ENCODE data around the gene CUX1.

GRCh38 chr7:101853684-101854083 is 36.3 kb downstream of the CUX1 start:
- TF ChIP-seq EZH2 (IDR thresholded peaks at IDR 0.05; ENCODE audit: low read length, missing control alignments) = no peak
- TF ChIP-seq CTCF (conservative IDR thresholded peaks at IDR 0.05 in 1 of 2, IDR thresholded peaks at IDR 0.05 in 1 of 2; ENCODE audit: low read depth in 1 of 2, low read length in 2 of 2) = no peak

Data from fibroblast of lung (primary cell).